Chondrocyte (in vitro differentiated cells): ENCODE measurements around the gene GPER1. TPM values are rescaled to one million over a fixed set of nuclear protein-coding genes. Genes with fewer than 3 reads are reported as not detected.

Source experiments
- DNase-seq: peaks from one replicate; pipeline ENCODE4 v3.0.0; 2021; ENCODE audit warnings: mixed read lengths, low spot score
- H3K27ac Mint-ChIP-seq: one replicate; pipeline ENCODE4 v1.8.0; 2021; ENCODE audit warnings: mild to moderate bottlenecking, moderate library complexity, mixed read lengths; ENCODE audit not compliant: unreplicated experiment
- H3K27me3 Mint-ChIP-seq: 2 replicates; pipeline ENCODE4 v1.8.0; 2021; ENCODE audit warnings: low read depth, mixed read lengths
- H3K36me3 Mint-ChIP-seq: 2 replicates; pipeline ENCODE4 v1.8.0; 2021; ENCODE audit warnings: low read depth, mixed read lengths
- H3K4me1 Mint-ChIP-seq: 2 replicates; pipeline ENCODE4 v1.8.0; 2021; ENCODE audit warnings: low read depth, mild to moderate bottlenecking, mixed read lengths
- H3K4me3 Mint-ChIP-seq: one replicate; pipeline ENCODE4 v1.8.0; 2021; ENCODE audit warnings: mild to moderate bottlenecking, moderate library complexity, mixed read lengths; ENCODE audit not compliant: unreplicated experiment
- H3K9me3 Mint-ChIP-seq: 2 replicates; pipeline ENCODE4 v1.8.0; 2021; ENCODE audit warnings: low read depth, mixed read lengths
- total RNA-seq: library from RNA; stranded (reverse); gene quantifications from 3 replicates; pipeline ENCODE4 v1.2.1, GENCODE V29; 2021
- TF ChIP-seq, protein P1 (sequence below): fragments of 200-600 bp; sonication (generic); IDR thresholded peaks from 2 replicates; pipeline ENCODE4 v1.5.0; 2021; ENCODE audit warnings: antibody characterized with exemption, mild to moderate bottlenecking, moderate library complexity

Gene GPER1
- total RNA-seq, 1 donor from 2014 or later: 9.9 TPM

DNA sequence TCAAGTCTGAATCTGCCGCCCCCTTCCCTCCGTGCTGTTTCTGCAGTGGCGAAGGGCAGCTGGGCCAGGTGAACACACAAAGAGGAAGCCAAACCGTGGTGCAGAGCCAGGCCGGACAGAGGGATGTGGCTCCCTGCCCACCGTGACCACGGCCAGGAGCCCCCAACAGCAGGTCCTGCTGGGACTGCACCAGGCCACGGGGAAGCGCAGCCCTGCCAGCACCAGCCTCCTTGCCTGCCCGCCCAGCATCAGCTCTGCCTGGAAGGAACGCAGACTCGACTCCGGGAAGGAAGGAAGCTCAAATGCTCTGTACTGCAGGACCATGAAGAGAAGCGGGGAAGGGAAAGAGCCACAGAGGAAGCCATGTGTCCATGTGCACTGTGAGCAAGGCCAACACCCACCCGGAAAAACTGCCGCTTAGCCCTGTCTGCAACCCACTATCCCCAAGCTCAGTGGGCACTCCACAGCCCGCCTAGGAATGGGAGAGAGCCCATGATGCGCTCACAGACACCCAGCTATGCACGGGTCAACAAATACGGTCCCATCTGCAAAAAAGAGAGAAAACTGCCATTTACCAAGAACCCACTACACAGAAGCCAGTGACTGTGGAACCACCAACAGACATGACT, 19.0 kb downstream of the GPER1 start:
- peaks cover 28% of the 10 kb centered on the region for H3K4me1 Mint-ChIP-seq
- DNase-seq: peak; percentile 81
- TF ChIP-seq, protein P1, sequence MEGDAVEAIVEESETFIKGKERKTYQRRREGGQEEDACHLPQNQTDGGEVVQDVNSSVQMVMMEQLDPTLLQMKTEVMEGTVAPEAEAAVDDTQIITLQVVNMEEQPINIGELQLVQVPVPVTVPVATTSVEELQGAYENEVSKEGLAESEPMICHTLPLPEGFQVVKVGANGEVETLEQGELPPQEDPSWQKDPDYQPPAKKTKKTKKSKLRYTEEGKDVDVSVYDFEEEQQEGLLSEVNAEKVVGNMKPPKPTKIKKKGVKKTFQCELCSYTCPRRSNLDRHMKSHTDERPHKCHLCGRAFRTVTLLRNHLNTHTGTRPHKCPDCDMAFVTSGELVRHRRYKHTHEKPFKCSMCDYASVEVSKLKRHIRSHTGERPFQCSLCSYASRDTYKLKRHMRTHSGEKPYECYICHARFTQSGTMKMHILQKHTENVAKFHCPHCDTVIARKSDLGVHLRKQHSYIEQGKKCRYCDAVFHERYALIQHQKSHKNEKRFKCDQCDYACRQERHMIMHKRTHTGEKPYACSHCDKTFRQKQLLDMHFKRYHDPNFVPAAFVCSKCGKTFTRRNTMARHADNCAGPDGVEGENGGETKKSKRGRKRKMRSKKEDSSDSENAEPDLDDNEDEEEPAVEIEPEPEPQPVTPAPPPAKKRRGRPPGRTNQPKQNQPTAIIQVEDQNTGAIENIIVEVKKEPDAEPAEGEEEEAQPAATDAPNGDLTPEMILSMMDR: no peak
- no peaks in the 10 kb centered on the region for H3K27me3 Mint-ChIP-seq
- no peak overlapping the region for H3K4me3 Mint-ChIP-seq
- H3K9me3 Mint-ChIP-seq: no peaks in the 10 kb centered on the region
- H3K36me3 Mint-ChIP-seq: no peaks in the 10 kb centered on the region
- no peak overlapping the region for H3K27ac Mint-ChIP-seq

DNA sequence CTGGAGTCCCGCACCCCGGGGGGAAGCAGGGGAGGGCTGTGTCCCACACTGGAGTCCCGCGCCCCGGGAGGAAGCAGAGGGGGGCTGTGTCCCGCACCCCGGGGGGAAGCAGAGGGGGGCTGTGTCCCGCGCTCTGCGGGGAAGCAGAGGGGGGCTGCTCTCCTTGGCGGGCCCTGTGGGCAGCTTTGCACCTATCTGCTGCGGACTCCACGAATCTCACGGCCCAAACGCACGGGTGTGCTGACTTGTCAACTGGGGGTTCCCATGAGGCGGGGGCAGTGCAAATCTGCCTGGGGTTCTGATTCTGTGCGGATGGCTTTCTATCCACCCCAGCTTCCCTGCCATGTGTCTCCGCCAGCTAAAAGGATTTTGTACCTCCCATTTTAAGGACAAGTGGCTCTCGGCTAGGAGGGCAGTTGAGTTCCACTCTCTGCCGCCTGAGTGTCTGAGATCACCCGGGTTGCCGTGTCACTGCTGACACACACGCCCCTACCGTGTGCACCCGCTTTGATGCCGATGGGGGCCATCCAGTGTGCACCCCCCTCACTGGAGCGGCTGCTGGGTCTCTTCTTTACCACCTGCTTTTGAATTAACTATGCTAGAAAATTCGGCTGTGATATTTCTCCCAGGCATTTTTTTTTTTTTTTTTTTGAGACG, 20.5 kb downstream of the GPER1 start:
- no peak overlapping the region for H3K27ac Mint-ChIP-seq
- no peaks in the 10 kb centered on the region for H3K27me3 Mint-ChIP-seq
- TF ChIP-seq, protein P1: no peak
- DNase-seq: peak; percentile 76
- H3K4me3 Mint-ChIP-seq: no peak overlapping the region
- H3K9me3 Mint-ChIP-seq: no peaks in the 10 kb centered on the region
- H3K36me3 Mint-ChIP-seq: no peaks in the 10 kb centered on the region
- peaks cover 28% of the 10 kb centered on the region for H3K4me1 Mint-ChIP-seq

DNA sequence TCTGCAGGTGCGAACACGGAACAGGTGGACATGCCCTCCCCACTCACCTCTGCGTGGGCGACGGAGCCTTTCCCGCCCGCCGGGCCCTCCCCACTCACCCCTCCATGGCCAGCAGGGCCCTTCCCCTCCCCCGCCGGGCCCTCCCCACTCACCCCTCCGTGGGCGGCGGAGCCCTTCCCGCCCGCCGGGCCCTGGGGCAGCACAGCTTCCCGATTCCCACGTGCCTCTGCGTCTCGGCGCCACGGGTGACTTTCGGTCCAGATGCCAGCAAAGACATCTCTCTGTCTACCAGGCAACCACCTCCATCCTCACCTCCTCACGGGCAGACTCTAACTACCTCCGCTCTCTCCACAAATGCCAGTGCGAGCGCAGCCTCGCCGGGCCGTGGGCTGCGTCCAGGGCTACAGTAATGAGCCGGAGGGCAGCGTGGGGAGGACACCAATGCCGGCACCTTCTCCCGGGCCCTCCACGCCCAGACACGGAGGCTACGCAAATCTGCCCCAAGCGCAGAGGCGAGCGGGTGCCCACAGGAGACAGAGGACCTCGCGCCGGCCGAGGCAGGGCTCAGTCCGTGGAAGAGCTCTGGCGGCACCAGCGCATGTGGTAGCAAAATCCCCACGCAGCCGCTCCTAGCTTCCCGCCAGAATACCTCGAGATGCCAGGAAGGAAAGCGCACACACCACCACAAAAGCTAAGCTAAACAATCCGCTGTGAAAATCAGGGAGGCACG, 21.8 kb downstream of the GPER1 start:
- Mint-ChIP-seq H3K9me3 (no peaks in the 10 kb centered on the region), H3K4me1 (peaks cover 20% of the 10 kb centered on the region), H3K27me3 (no peaks in the 10 kb centered on the region), H3K36me3 (no peaks in the 10 kb centered on the region), H3K27ac (no peak overlapping the region), H3K4me3 (no peak overlapping the region)
- peak; percentile 87 for DNase-seq
- TF ChIP-seq, protein P1: no peak

DNA sequence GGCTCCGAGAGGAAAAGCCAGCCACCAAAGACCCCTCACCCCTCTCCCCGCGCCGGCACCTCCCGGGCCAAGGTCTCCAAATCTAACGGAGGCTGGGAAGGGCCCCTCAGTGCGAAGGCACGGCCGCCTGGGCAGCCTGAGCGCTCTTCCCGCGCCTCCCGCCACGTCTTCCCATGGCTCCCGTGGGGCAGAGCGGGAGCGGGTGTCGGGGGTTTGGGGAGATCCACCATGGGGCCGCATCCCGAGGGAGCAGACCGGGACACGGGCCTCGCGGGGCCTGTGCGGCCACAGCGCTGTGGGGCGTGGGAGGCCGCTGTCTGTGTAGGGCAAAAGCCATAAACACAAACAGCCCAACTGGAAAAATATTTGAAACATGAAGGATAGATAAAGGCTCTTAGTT, 22.4 kb downstream of the GPER1 start:
- TF ChIP-seq, protein P1: no peak
- no peak overlapping the region for H3K4me3 Mint-ChIP-seq
- peaks cover 14% of the 10 kb centered on the region for H3K4me1 Mint-ChIP-seq
- H3K27me3 Mint-ChIP-seq: no peaks in the 10 kb centered on the region
- H3K27ac Mint-ChIP-seq: no peak overlapping the region
- no peaks in the 10 kb centered on the region for H3K9me3 Mint-ChIP-seq
- H3K36me3 Mint-ChIP-seq: no peaks in the 10 kb centered on the region
- peak; percentile 83 for DNase-seq

DNA sequence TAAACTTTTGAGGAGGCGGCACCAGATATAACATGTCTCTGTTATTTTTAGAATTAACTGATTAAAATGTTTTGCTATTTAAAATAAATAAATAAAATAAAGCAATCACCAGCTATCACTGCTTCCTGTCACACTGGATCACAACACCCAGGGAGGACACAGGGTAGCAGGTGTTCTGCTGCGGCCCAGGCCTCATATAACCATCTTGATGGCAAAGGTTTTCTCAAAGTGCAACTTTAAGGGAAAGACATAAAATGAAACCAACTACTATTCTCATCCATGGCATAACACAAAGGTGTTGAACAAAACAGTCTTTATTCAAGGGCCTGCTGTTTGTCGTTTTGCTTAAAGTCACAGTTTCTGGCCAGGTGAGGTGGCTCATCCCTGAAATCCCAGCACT, 23.2 kb downstream of the GPER1 start:
- Mint-ChIP-seq H3K27me3 (no peaks in the 10 kb centered on the region), H3K4me1 (peaks cover 14% of the 10 kb centered on the region), H3K27ac (no peak overlapping the region), H3K9me3 (no peaks in the 10 kb centered on the region), H3K36me3 (no peaks in the 10 kb centered on the region), H3K4me3 (no peak overlapping the region)
- no peak for DNase-seq
- TF ChIP-seq, protein P1: no peak
